Transverse colon (tissue), 4 donors: ENCODE data around the gene METTL21C.

ENCODE experiments used
- CTCF ChIP-seq, 5 experiments: fragments of 200-600 bp in 3 of 5; fragments of 450-650 bp in 2 of 5; sonication (generic) in 3 of 5; IDR thresholded peaks; 1 replicate in 2 of 5; 2 replicates in 3 of 5; pipeline ENCODE4 v1.5.1; 2016 to 2017; ENCODE audit warnings: antibody characterized with exemption in 5 of 5, inconsistent platforms in 3 of 5, mild to moderate bottlenecking in 2 of 5, moderate library complexity in 1 of 5
- POLR2A ChIP-seq: fragments of 450-650 bp; IDR thresholded peaks from one replicate; pipeline ENCODE4 v1.6.1; 2016; ENCODE audit warnings: antibody characterized with exemption, mild to moderate bottlenecking, moderate library complexity
- POLR2AphosphoS5 ChIP-seq, 3 donors: sonication (generic); formaldehyde crosslinking; IDR thresholded peaks; one replicate each; pipeline ENCODE4 v1.6.1; 2016; ENCODE audit warnings: antibody characterized with exemption in 3 of 3

DNA sequence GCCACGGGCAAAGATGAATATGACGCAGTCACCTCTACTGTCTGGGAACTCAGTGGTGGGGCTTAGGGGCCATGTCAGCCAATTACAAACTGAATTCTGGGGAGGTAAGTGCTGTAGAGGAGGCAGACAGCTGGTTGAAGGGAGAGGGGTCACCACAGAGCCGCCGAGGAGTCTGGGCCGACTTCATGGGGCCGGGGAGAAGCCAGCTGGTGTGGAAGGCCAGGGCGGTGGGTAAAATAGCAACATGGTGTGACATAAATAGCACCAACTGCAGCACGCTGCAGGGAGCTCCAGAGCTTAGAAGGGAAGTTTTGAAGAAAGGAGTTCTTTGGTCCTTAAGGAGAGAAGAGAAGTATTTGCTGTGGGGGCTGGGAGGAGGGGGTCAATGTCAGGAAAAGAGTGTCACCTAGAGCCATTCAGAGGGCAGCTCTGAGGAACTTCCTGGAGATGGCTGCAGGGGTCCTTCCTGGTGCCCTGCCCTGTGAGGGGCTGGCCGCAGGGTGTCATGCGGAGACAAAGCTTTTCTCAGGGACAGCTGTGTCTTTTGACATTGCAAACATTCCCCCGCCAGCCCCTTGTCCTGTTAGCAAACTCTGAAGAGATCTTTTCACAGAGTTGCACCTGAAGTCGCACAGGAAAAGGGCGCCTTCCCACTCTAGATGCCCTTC is 6.4 kb downstream of the METTL21C start:
- TF ChIP-seq CTCF (IDR thresholded peaks at IDR 0.05) (no peak), POLR2A (no peak), POLR2AphosphoS5 (IDR thresholded peaks at IDR 0.05) (no peak)
